Smooth muscle cell (in vitro differentiated cells): ENCODE data around the gene HSF4. TPM values are rescaled to one million over a fixed set of nuclear protein-coding genes. Genes with fewer than 3 reads are reported as not detected.

Experiments
- DNase-seq: peaks from one replicate; lab custom pipeline; 2025; ENCODE audit not compliant: unreplicated experiment; lab: John Stamatoyannopoulos, UW
- H2AFZ ChIP-seq: fragments of 200-600 bp; sonication (generic); 2 replicates; pipeline ENCODE4 v1.6.0; 2016; ENCODE audit warnings: antibody characterized with exemption, low read depth, mild to moderate bottlenecking
- H3F3A ChIP-seq: fragments of 200-600 bp; sonication (generic); 2 replicates; pipeline ENCODE4 v1.6.0; 2017; ENCODE audit warnings: antibody characterized with exemption, low read depth
- H3K27ac ChIP-seq: fragments of 200-600 bp; sonication (generic); 2 replicates; pipeline ENCODE4 v1.5.1; 2016; ENCODE audit warnings: low read depth, mild to moderate bottlenecking
- H3K27me3 ChIP-seq: fragments of 200-600 bp; sonication (generic); 2 replicates; pipeline ENCODE4 v1.6.1; 2016; ENCODE audit warnings: low read depth, mild to moderate bottlenecking
- H3K36me3 ChIP-seq: fragments of 200-600 bp; sonication (generic); 2 replicates; pipeline ENCODE4 v1.5.1; 2016; ENCODE audit warnings: low read depth
- H3K4me1 ChIP-seq: fragments of 200-600 bp; sonication (generic); 2 replicates; pipeline ENCODE4 v1.5.1; 2016; ENCODE audit warnings: low read depth
- H3K4me2 ChIP-seq: fragments of 200-600 bp; sonication (generic); 2 replicates; pipeline ENCODE4 v1.6.0; 2016; ENCODE audit warnings: mild to moderate bottlenecking
- H3K4me3 ChIP-seq: fragments of 200-600 bp; sonication (generic); 2 replicates; pipeline ENCODE4 v1.5.1; 2016; ENCODE audit warnings: mild to moderate bottlenecking
- H3K79me2 ChIP-seq: fragments of 200-600 bp; sonication (generic); 2 replicates; pipeline ENCODE4 v1.6.0; 2016; ENCODE audit warnings: low read depth, mild to moderate bottlenecking
- H3K9ac ChIP-seq: fragments of 200-600 bp; sonication (generic); 2 replicates; pipeline ENCODE4 v1.6.0; 2016; ENCODE audit warnings: low read depth
- H3K9me3 ChIP-seq: fragments of 200-600 bp; sonication (generic); replicated peaks from 2 replicates; pipeline ENCODE4 v1.5.1; 2016; ENCODE audit warnings: low read depth
- H4K20me1 ChIP-seq: fragments of 200-600 bp; sonication (generic); 2 replicates; pipeline ENCODE4 v1.6.0; 2016; ENCODE audit warnings: low read depth
- CTCF ChIP-seq: fragments of 200-600 bp; sonication (generic); IDR thresholded peaks from 2 replicates; pipeline ENCODE4 v1.5.1; 2017; ENCODE audit warnings: borderline replicate concordance, mild to moderate bottlenecking, antibody characterized with exemption; ENCODE audit not compliant: insufficient read depth, poor library complexity, severe bottlenecking
- whole genome bisulfite sequencing: methylation state at CpG from one replicate; pipeline ENCODE4 v1.1.7; 2016; ENCODE audit warnings: low lambda C conversion rate; 5-methylcytosine and 5-hydroxymethylcytosine counted together
- polyA plus RNA-seq: library from polyadenylated mRNA; unstranded; fragments of >200 nt; fragmentation: Nextera tagmentation; extraction: Ambion mirVana; gene quantifications from 2 replicates; pipeline ENCODE4 v1.2.1, GENCODE V29; 2016
- total RNA-seq: library from RNA; depleted of rRNA; stranded (reverse); fragments of >200 nt; gene quantifications from 2 replicates; pipeline ENCODE4 v1.2.3, GENCODE V29; 2014

HSF4 gene
- total and polyA plus RNA-seq, 2 experiments from 2014 or later = 2.9 to 6.1 TPM

GRCh38 chr16:67128417-67128816 is 36.1 kb upstream of the HSF4 start:
- peaks cover 13% of the 10 kb centered on the region for H3K36me3 ChIP-seq
- no peaks in the 10 kb centered on the region for H3F3A ChIP-seq
- no peaks in the 10 kb centered on the region for H3K4me1 ChIP-seq
- H2AFZ ChIP-seq = no peak overlapping the region
- no peak overlapping the region for H3K4me2 ChIP-seq
- no peak overlapping the region for H3K27ac ChIP-seq
- no peak for TF ChIP-seq CTCF
- DNase-seq = no peak
- H3K9ac ChIP-seq = no peak overlapping the region
- H3K4me3 ChIP-seq = no peak overlapping the region
- H3K9me3 ChIP-seq = no peaks in the 10 kb centered on the region
- no peaks in the 10 kb centered on the region for H3K79me2 ChIP-seq
- H3K27me3 ChIP-seq = no peaks in the 10 kb centered on the region
- H4K20me1 ChIP-seq = peaks cover 4% of the 10 kb centered on the region

GRCh38 chr16:67128887-67129286 is 35.7 kb upstream of the HSF4 start:
- TF ChIP-seq CTCF = no peak

GRCh38 chr16:67129422-67129821 is 35.1 kb upstream of the HSF4 start:
- Histone ChIP-seq H3K27ac (no peak overlapping the region), H3K4me3 (no peak overlapping the region), H3K36me3 (peaks cover 10% of the 10 kb centered on the region), H3F3A (no peaks in the 10 kb centered on the region), H3K9me3 (no peaks in the 10 kb centered on the region), H2AFZ (no peak overlapping the region), H3K27me3 (no peaks in the 10 kb centered on the region), H3K4me1 (no peaks in the 10 kb centered on the region), H4K20me1 (no peaks in the 10 kb centered on the region), H3K79me2 (no peaks in the 10 kb centered on the region), H3K4me2 (no peak overlapping the region), H3K9ac (no peak overlapping the region)
- DNase-seq = no peak
- no peak for TF ChIP-seq CTCF
- 96% methylated on average over 3 of the region's 3 CpGs for WGBS

More at GRCh38 chr16:67128887-67129286, 35.7 kb upstream of the HSF4 start:
- H3K36me3 ChIP-seq = peaks cover 8% of the 10 kb centered on the region
- WGBS = 100% methylated on average over 3 of the region's 3 CpGs
- H3K9ac ChIP-seq = no peak overlapping the region
- H3K27me3 ChIP-seq = no peaks in the 10 kb centered on the region
- H3K4me2 ChIP-seq = no peak overlapping the region
- H3K4me3 ChIP-seq = no peak overlapping the region
- no peaks in the 10 kb centered on the region for H3F3A ChIP-seq
- no peaks in the 10 kb centered on the region for H3K4me1 ChIP-seq
- no peaks in the 10 kb centered on the region for H3K79me2 ChIP-seq
- H3K27ac ChIP-seq = no peak overlapping the region
- H4K20me1 ChIP-seq = no peaks in the 10 kb centered on the region
- H3K9me3 ChIP-seq = no peaks in the 10 kb centered on the region
- DNase-seq = no peak
- no peak overlapping the region for H2AFZ ChIP-seq

GRCh38 chr16:67137605-67138004 is 26.9 kb upstream of the HSF4 start:
- no peaks in the 10 kb centered on the region for H3K27me3 ChIP-seq
- no peak overlapping the region for H3K27ac ChIP-seq
- no peaks in the 10 kb centered on the region for H3K9me3 ChIP-seq
- no peaks in the 10 kb centered on the region for H4K20me1 ChIP-seq
- no peaks in the 10 kb centered on the region for H3K79me2 ChIP-seq
- no peak overlapping the region for H2AFZ ChIP-seq
- H3K4me3 ChIP-seq = no peak overlapping the region
- 81% methylated on average over 3 of the region's 3 CpGs for WGBS
- no peaks in the 10 kb centered on the region for H3F3A ChIP-seq
- no peaks in the 10 kb centered on the region for H3K4me1 ChIP-seq
- H3K36me3 ChIP-seq = peaks cover 19% of the 10 kb centered on the region
- no peak for TF ChIP-seq CTCF
- H3K9ac ChIP-seq = no peak overlapping the region
- H3K4me2 ChIP-seq = no peak overlapping the region
- no peak for DNase-seq
